GM19395 (cell line): ENCODE measurements around the gene VPS52.
"Not testable (repeated sequence)": the region's sequence is repeated elsewhere in the genome, so short reads cannot be mapped to it uniquely, and the experiment has no call there.

Experiments
- ATAC-seq: cut with Tn5 transposase; IDR thresholded peaks from one replicate; pipeline ENCODE4 v1.9.1; 2021; ENCODE audit warnings: mild to moderate bottlenecking, moderate library complexity; ENCODE audit not compliant: unreplicated experiment

The VPS52 gene

GRCh38 chr6:33285214-33285613 is 13.5 kb upstream of the VPS52 start:
- not testable (repeated sequence) for ATAC-seq

- no peak for ATAC-seq
These were observed 8.9 kb upstream of the VPS52 start for GRCh38 chr6:33280539-33280938.

GRCh38 chr6:33279971-33280511 is 8.4 kb upstream of the VPS52 start:
- no peak for ATAC-seq

GRCh38 chr6:33279257-33279695 is 7.6 kb upstream of the VPS52 start:
- ATAC-seq, result no peak

GRCh38 chr6:33278810-33279209 is 7.1 kb upstream of the VPS52 start:
- no peak for ATAC-seq

GRCh38 chr6:33278392-33278741 is 6.7 kb upstream of the VPS52 start:
- ATAC-seq, result no peak

GRCh38 chr6:33277663-33278391 is 6.2 kb upstream of the VPS52 start:
- no peak for ATAC-seq

GRCh38 chr6:33276864-33277662 is 5.4 kb upstream of the VPS52 start, which contains the start of gene B3GALT4:
Gene B3GALT4 (plus strand): TSS chr6:33277123. CDS start chr6:33277420, 297 bp downstream.
- ATAC-seq, result peak; percentile 58

GRCh38 chr6:33276581-33276863 is 4.8 kb upstream of the VPS52 start:
- ATAC-seq, result no peak

GRCh38 chr6:33275795-33276580 is 4.3 kb upstream of the VPS52 start:
- ATAC-seq, result not testable (repeated sequence)

GRCh38 chr6:33273924-33274902 is 2.5 kb upstream of the VPS52 start:
- no peak for ATAC-seq

GRCh38 chr6:33273129-33273923 is 1.6 kb upstream of the VPS52 start:
- no peak for ATAC-seq

GRCh38 chr6:33272275-33273128 is 826 bp upstream of the VPS52 start:
- ATAC-seq, result peak; percentile 7

GRCh38 chr6:33271117-33271467 is 584 bp downstream of the VPS52 start:
- ATAC-seq, result peak; percentile 4

GRCh38 chr6:33264015-33264414 is 7.7 kb downstream of the VPS52 start:
- no peak for ATAC-seq

GRCh38 chr6:33262490-33262889 is 9.2 kb downstream of the VPS52 start:
- not testable (repeated sequence) for ATAC-seq

- no peak for ATAC-seq
These were observed 12.6 kb downstream of the VPS52 start for GRCh38 chr6:33259032-33259431.

GRCh38 chr6:33254591-33254990 is 17.1 kb downstream of the VPS52 start:
- ATAC-seq, result no peak
